ENCODE measurements around the gene MMUT.
A peak's percentile ranks its signal among the peaks of the same experiment; 100 is the strongest.
"Not testable (repeated sequence)": the region's sequence is repeated elsewhere in the genome, so short reads cannot be mapped to it uniquely, and the experiment has no call there.

MMUT gene

GRCh38 chr6:49462927-49463611 is at the start of gene MMUT, which contains the start of gene CENPQ:
TSS of gene MMUT (minus strand) at chr6:49463253. CDS start at chr6:49459466, 3,787 bp downstream.
TSS of gene CENPQ (plus strand) at chr6:49463370. CDS start at chr6:49470177, 6,807 bp downstream.
- DNase-seq: peak; percentile 92

- no peak for DNase-seq
Measured at GRCh38 chr6:49509342-49509741, 46.3 kb upstream of the MMUT start.

- no peak for DNase-seq
Measured at GRCh38 chr6:49506569-49507111, 43.6 kb upstream of the MMUT start.

GRCh38 chr6:49504666-49505065 is 41.6 kb upstream of the MMUT start:
- no peak for DNase-seq

GRCh38 chr6:49499623-49500022 is 36.6 kb upstream of the MMUT start, which contains the start of gene GLYATL3:
TSS of gene GLYATL3 (plus strand) at chr6:49499923. CDS start at chr6:49511991, 12,068 bp downstream.
- DNase-seq: no peak

GRCh38 chr6:49499126-49499525 is 36.1 kb upstream of the MMUT start:
- no peak for DNase-seq

- DNase-seq: no peak
Measured at GRCh38 chr6:49497304-49497703, 34.3 kb upstream of the MMUT start.

- no peak for DNase-seq
Measured at GRCh38 chr6:49490633-49491032, 27.6 kb upstream of the MMUT start.

- not testable (repeated sequence) for DNase-seq
Measured at GRCh38 chr6:49483380-49483779, 20.3 kb upstream of the MMUT start.

- not testable (repeated sequence) for DNase-seq
Measured at GRCh38 chr6:49481846-49482245, 18.8 kb upstream of the MMUT start.

GRCh38 chr6:49479308-49479970 is 16.4 kb upstream of the MMUT start:
- no peak for DNase-seq

GRCh38 chr6:49476564-49476963 is 13.5 kb upstream of the MMUT start:
- not testable (repeated sequence) for DNase-seq

GRCh38 chr6:49468042-49468441 is 5.0 kb upstream of the MMUT start:
- no peak for DNase-seq

GRCh38 chr6:49464691-49465090 is 1.6 kb upstream of the MMUT start:
- no peak for DNase-seq

- no peak for DNase-seq
Measured at GRCh38 chr6:49463612-49463967, 537 bp upstream of the MMUT start.

- DNase-seq: no peak
Measured at GRCh38 chr6:49462599-49462926, 490 bp downstream of the MMUT start.

- DNase-seq: no peak
Measured at GRCh38 chr6:49462071-49462470, 982 bp downstream of the MMUT start.

GRCh38 chr6:49457771-49458170 is 5.3 kb downstream of the MMUT start:
- DNase-seq: no peak

GRCh38 chr6:49454787-49455709 is 8.0 kb downstream of the MMUT start:
- no peak for DNase-seq

- DNase-seq: no peak
Measured at GRCh38 chr6:49453221-49453620, 9.8 kb downstream of the MMUT start.

- no peak for DNase-seq
Measured at GRCh38 chr6:49430866-49431265, 32.2 kb downstream of the MMUT start.

- no peak for DNase-seq
Measured at GRCh38 chr6:49430187-49430586, 32.9 kb downstream of the MMUT start.

- DNase-seq: no peak
Measured at GRCh38 chr6:49423817-49424216, 39.2 kb downstream of the MMUT start.

All from stimulated activated naive CD4-positive, alpha-beta T cell treated with Interleukin-2 at 50 U/mL for 16 hours (primary cell).